G401.6 (cell line): ENCODE data around the gene NOL4L.

ENCODE experiments used
- FAIRE-seq: peaks from 2 replicates; lab custom pipeline; 2012; peaks lifted over from hg19 to GRCh38; lab: Jason Lieb, UNC

NOL4L gene

GRCh38 chr20:32522776-32523612, 62.1 kb downstream of the NOL4L start:
- FAIRE-seq, result no peak

DNA sequence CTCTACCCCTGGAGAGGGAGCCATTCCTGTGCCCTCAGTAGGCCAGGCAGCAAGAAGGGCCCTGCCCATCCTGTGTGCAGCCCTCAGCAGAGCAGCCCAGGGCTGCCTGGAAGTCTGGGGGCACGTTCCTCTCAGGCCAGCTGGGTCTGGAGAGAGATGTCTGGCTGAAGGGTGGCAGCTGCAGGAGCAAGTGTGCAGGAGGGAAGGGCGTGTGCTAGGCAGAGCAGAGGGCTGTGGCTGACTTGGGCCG, 62.7 kb downstream of the NOL4L start:
- no peak for FAIRE-seq

DNA sequence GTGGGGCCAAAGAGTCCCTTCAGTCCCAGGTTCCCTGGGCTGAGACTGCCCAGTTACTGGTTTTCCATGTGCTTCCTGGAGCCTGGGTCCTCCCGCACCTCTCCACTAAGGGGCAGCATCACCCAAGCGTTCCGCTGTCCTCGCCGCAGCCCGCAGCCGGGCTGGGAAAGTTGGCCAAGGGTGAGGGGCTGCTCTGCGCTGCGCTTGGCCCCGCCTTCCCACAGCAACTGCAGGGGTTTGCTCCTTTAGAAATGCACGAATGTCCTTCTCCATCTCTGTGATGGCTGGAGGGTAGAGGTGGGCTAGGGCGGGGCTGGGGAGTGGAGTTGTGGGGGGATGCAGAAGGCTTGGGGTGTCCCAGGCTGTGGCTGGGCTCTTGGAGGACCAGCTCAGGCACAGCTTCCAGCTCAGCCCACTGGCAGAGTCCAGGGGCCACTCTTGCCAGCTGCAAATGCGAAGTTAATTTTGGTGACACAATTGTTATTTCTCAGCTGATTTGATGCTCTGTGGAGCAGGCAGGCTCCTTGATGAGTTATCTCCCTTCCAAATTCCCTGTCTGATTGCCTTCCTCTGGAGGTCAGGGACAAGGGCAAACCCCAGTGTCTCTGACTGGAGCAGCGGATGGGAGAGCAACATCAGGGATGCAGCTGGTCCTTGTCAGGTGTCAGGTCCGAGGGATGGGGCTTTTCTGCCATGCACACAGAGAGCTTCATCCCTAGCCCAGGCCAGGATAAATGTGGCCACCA, 63.2 kb downstream of the NOL4L start:
- FAIRE-seq, result no peak

DNA sequence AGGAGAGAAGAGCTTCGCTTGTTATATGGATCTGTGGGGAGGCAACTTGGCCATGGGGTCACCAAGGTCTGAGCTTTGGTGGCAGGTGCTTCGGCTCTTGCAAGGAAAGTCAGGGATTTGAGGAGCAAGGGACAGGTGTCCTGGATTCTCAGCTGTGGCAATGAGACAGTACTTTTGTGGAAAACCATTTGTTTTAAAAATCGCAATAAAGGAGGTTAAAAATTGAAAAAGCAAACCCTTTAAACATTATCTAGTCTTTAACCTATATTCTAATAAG, 64.3 kb downstream of the NOL4L start:
- FAIRE-seq, result no peak

DNA sequence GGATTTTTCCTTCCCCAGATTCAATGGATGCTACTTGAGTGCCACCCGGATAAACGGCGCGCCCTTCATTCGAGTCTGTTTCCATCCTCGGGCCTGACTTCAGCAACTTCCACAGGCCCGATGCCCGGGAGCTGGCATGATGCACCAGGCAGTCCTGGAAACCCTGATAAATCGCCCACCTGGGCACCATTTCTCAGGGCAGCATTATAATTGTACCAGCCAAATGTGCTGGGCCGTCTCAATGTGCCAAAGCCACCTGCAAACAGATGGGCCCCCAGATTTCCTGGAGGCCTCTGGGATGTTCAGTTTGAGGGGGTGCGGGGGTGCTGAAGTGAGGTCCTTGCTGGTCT, 65.8 kb downstream of the NOL4L start:
- no peak for FAIRE-seq

- FAIRE-seq, result no peak
These were observed 66.3 kb downstream of the NOL4L start for GRCh38 chr20:32518593-32519380.

- no peak for FAIRE-seq
These were observed 67.1 kb downstream of the NOL4L start for GRCh38 chr20:32517914-32518592.

- no peak for FAIRE-seq
These were observed 67.6 kb downstream of the NOL4L start for GRCh38 chr20:32517518-32517873.

GRCh38 chr20:32516583-32517517, 68.3 kb downstream of the NOL4L start:
- FAIRE-seq, result no peak

- FAIRE-seq, result no peak
These were observed 69.5 kb downstream of the NOL4L start for GRCh38 chr20:32515631-32516101.

DNA sequence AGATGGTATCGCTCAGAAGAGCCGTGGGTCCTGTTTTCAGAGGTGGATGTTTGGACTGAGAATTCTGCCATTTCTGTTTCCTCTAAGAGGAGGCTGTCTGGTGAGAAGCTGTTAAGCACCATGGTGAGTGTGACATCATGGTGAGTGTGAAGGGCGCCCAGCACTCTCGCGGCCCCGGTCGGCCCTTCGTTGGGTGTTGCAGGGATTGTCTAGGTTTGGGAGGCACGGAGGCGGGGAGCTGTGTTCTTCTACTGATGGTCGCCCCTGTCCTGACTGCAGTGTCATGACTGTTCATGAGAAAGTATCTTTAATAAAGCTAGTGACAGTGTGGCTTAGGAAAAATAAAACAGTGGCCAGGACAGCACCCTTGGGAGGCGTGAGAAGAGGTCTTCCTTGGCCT, 70.4 kb downstream of the NOL4L start:
- no peak for FAIRE-seq

GRCh38 chr20:32513031-32513866, 71.9 kb downstream of the NOL4L start:
- FAIRE-seq, result no peak

DNA sequence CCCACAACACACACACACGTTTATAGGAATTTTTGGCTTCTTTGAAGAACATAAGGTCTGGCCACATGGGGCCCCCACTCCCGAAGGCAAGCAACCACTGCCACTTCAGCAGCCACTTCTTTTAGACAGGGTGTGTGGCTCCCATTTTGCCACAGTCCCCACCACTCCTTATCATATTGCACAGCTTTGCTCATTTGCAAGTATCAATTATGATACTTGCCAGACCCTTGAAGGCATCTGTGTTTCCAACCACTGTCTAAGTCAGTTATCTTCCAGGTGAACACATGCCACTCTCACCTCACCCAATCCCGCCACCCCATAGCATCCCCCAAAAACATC, 73.1 kb downstream of the NOL4L start:
- no peak for FAIRE-seq

GRCh38 chr20:32511358-32512046, 73.6 kb downstream of the NOL4L start:
- FAIRE-seq, result no peak

DNA sequence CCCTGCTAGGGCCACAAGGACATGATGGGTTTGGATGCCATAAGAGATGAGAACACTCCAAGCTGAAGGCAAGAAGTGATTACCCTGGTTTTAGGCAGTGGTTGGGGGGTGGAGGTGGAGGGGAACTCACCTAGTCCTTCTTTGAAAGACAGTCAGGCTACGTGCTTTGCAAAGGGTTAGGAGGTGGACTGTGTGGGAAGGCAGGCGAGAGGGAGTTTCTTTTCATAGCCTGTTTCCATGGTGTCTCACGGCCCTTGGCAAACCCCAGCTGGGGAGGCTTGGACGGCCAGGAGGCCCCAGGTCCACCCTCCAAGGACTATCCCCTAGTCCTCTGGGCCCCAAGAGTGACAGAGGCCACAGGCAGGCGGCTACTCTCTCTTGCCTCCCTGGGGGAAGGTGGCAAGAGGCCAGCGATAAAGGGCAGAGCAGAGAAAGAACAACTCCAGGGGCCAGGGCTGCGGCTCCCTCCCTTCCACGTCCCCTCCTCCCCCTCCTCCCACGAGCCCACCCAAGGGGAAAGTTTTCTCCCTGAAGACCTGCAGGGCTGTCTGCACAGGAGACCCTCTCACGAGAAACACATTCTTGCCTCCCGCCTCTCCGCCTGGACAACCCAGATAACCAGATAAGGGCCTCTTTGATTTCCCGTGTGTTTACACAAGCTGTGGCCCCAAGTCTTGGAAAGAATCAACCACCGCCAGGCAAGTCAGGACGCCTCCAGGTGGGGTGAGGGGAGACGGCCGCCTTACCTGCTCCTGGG, 74.4 kb downstream of the NOL4L start:
- no peak for FAIRE-seq

DNA sequence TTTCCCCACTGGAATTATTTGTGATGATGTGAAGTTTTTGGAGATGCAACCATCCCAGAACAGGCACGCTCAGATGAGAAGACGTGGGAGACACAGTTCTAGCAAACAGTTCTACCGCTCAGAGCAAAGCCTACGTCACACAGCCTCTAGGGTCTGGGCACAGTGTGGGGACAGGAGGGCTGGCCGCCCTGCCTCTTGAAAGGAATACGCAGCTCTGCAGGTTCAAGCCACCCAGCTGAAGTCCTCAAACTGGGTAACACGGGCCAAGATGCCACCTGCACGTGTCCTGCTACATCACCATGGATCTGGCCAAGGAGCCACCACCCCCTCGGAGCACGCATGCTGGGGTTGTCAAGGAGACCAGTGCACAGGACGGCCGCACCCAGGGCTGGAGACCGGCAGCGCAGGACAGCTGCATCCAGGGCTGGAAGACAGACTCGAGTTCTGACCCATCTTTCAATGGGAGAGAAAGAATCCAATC, 75.0 kb downstream of the NOL4L start:
- FAIRE-seq, result no peak

GRCh38 chr20:32509639-32510066, 75.5 kb downstream of the NOL4L start:
- no peak for FAIRE-seq

DNA sequence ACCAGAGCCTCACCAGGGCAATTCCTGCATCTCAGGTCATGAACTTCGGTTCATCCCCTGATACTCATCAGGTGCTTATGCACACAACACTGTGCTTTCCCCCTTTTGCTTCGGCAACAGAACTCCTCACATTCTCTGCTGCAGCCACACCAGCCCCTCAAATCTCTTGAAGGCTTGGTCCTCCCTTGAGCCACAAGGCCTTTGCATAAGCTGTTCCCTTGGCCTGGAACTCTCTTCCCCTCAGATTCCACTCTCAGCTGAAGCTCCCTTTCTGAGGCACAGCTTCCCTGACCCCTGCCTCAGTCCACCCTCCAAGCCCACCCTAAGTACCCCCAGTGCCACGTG, 76.4 kb downstream of the NOL4L start:
- no peak for FAIRE-seq

GRCh38 chr20:32507998-32508774, 76.9 kb downstream of the NOL4L start:
- FAIRE-seq, result no peak
